ENCODE measurements around the gene MT3.

Gene MT3

DNA sequence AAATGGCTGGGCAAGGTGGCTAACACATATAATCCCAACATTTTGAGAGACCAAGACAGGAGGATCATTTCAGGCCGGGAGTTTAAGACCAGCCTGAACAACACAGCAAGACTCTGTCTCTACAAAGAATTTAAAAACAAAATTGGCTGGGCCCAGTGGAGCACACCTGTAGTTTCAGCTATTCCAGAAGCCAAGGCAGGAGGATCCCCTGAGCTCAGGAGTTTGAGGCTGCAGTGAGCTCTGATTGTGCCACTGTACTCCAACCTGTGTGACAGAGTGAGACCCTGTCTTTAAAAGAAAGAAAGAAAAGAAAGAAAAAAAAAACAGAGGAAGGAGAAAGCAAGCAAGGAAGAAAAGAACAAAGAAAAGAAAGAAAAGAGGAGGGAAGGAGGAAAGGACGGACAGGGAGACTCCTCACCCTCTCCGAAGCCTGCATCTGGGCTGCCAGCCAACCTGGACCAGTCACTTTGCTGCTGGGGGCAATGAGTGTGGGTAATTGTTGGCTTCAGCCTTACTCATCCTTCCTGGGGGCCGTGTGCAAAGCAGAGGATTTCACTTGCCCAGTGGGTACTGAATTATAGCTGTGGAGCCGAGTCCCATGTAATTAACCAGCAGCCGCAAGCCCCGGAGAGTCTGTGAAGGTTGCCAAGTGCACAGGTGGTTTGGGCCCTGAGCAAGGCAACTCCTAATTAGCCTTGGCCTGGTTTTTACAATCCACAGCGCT lies 31.1 kb upstream of the MT3 start (continued):
- no peak for TF ChIP-seq MYNN (tag by site-specific recombination; IDR thresholded peaks at IDR 0.05; ENCODE audit: borderline replicate concordance)
- TF ChIP-seq ZBTB20 (tag by site-specific recombination; IDR thresholded peaks at IDR 0.05): 0 out of 2 replicates have a peak, but pooled peaks have one; percentile 15
- no peak for TF ChIP-seq INSM2 (tag by site-specific recombination; IDR thresholded peaks at IDR 0.05)
- no peak for TF ChIP-seq ZNF473 (tag by site-specific recombination; IDR thresholded peaks at IDR 0.05)
- TF ChIP-seq KLF17 (tag by site-specific recombination; IDR thresholded peaks at IDR 0.05): no peak
- TF ChIP-seq ZNF555 (tag by site-specific recombination; conservative IDR thresholded peaks at IDR 0.05): no peak
- no peak for TF ChIP-seq BCL11A (tag by site-specific recombination; IDR thresholded peaks at IDR 0.05; ENCODE audit: low read depth)
- no peak for TF ChIP-seq HOXA7 (CRISPR knock-in tag; IDR thresholded peaks at IDR 0.05; ENCODE audit: borderline replicate concordance)
- TF ChIP-seq, protein P1, sequence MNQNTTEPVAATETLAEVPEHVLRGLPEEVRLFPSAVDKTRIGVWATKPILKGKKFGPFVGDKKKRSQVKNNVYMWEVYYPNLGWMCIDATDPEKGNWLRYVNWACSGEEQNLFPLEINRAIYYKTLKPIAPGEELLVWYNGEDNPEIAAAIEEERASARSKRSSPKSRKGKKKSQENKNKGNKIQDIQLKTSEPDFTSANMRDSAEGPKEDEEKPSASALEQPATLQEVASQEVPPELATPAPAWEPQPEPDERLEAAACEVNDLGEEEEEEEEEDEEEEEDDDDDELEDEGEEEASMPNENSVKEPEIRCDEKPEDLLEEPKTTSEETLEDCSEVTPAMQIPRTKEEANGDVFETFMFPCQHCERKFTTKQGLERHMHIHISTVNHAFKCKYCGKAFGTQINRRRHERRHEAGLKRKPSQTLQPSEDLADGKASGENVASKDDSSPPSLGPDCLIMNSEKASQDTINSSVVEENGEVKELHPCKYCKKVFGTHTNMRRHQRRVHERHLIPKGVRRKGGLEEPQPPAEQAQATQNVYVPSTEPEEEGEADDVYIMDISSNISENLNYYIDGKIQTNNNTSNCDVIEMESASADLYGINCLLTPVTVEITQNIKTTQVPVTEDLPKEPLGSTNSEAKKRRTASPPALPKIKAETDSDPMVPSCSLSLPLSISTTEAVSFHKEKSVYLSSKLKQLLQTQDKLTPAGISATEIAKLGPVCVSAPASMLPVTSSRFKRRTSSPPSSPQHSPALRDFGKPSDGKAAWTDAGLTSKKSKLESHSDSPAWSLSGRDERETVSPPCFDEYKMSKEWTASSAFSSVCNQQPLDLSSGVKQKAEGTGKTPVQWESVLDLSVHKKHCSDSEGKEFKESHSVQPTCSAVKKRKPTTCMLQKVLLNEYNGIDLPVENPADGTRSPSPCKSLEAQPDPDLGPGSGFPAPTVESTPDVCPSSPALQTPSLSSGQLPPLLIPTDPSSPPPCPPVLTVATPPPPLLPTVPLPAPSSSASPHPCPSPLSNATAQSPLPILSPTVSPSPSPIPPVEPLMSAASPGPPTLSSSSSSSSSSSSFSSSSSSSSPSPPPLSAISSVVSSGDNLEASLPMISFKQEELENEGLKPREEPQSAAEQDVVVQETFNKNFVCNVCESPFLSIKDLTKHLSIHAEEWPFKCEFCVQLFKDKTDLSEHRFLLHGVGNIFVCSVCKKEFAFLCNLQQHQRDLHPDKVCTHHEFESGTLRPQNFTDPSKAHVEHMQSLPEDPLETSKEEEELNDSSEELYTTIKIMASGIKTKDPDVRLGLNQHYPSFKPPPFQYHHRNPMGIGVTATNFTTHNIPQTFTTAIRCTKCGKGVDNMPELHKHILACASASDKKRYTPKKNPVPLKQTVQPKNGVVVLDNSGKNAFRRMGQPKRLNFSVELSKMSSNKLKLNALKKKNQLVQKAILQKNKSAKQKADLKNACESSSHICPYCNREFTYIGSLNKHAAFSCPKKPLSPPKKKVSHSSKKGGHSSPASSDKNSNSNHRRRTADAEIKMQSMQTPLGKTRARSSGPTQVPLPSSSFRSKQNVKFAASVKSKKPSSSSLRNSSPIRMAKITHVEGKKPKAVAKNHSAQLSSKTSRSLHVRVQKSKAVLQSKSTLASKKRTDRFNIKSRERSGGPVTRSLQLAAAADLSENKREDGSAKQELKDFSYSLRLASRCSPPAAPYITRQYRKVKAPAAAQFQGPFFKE (tag by site-specific recombination; IDR thresholded peaks at IDR 0.05; ENCODE audit: borderline replicate concordance): no peak
- TF ChIP-seq, protein P2, sequence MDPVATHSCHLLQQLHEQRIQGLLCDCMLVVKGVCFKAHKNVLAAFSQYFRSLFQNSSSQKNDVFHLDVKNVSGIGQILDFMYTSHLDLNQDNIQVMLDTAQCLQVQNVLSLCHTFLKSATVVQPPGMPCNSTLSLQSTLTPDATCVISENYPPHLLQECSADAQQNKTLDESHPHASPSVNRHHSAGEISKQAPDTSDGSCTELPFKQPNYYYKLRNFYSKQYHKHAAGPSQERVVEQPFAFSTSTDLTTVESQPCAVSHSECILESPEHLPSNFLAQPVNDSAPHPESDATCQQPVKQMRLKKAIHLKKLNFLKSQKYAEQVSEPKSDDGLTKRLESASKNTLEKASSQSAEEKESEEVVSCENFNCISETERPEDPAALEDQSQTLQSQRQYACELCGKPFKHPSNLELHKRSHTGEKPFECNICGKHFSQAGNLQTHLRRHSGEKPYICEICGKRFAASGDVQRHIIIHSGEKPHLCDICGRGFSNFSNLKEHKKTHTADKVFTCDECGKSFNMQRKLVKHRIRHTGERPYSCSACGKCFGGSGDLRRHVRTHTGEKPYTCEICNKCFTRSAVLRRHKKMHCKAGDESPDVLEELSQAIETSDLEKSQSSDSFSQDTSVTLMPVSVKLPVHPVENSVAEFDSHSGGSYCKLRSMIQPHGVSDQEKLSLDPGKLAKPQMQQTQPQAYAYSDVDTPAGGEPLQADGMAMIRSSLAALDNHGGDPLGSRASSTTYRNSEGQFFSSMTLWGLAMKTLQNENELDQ (tag by site-specific recombination; IDR thresholded peaks at IDR 0.05; ENCODE audit: low read depth): no peak
- TF ChIP-seq ZSCAN30 (tag by site-specific recombination; IDR thresholded peaks at IDR 0.05): no peak
- no peak for TF ChIP-seq PRDM6 (tag by site-specific recombination; IDR thresholded peaks at IDR 0.05)
- no peak for TF ChIP-seq ZNF513 (tag by site-specific recombination; IDR thresholded peaks at IDR 0.05)
- no peak for TF ChIP-seq ZNF19 (tag by site-specific recombination; IDR thresholded peaks at IDR 0.05; ENCODE audit: low read depth)
- TF ChIP-seq ZNF23 (tag by site-specific recombination; IDR thresholded peaks at IDR 0.05; ENCODE audit: borderline replicate concordance): no peak
- no peak for TF ChIP-seq ZNF211 (tag by site-specific recombination; IDR thresholded peaks at IDR 0.05; ENCODE audit: low read depth)
- no peak for TF ChIP-seq ZNF529 (tag by site-specific recombination; IDR thresholded peaks at IDR 0.05; ENCODE audit: insufficient replicate concordance)
- TF ChIP-seq, protein P3, sequence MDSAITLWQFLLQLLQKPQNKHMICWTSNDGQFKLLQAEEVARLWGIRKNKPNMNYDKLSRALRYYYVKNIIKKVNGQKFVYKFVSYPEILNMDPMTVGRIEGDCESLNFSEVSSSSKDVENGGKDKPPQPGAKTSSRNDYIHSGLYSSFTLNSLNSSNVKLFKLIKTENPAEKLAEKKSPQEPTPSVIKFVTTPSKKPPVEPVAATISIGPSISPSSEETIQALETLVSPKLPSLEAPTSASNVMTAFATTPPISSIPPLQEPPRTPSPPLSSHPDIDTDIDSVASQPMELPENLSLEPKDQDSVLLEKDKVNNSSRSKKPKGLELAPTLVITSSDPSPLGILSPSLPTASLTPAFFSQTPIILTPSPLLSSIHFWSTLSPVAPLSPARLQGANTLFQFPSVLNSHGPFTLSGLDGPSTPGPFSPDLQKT (IDR thresholded peaks at IDR 0.05; ENCODE audit: borderline replicate concordance, low read depth, low read length): no peak
- TF ChIP-seq ZNF610 (tag by site-specific recombination; IDR thresholded peaks at IDR 0.05; ENCODE audit: borderline replicate concordance): no peak
- TF ChIP-seq ZNF37A (tag by site-specific recombination; IDR thresholded peaks at IDR 0.05): no peak
- no peak for TF ChIP-seq OSR2 (tag by site-specific recombination; IDR thresholded peaks at IDR 0.05)
- TF ChIP-seq ZSCAN23 (tag by site-specific recombination; IDR thresholded peaks at IDR 0.05): no peak

Data from HEK293 (cell line).